ENCODE measurements around the gene DAB2IP. TPM values are rescaled to one million over a fixed set of nuclear protein-coding genes. Genes with fewer than 3 reads are reported as not detected.
"Not testable (repeated sequence)": the region's sequence is repeated elsewhere in the genome, so short reads cannot be mapped to it uniquely, and the experiment has no call there.

The DAB2IP gene
- total and polyA plus RNA-seq, 4 donors: 2.3 to 13.1 (median 5.4) TPM

GRCh38 chr9:121620777-121621449 is 30.5 kb upstream of the DAB2IP start:
- Histone ChIP-seq H3K36me3 (ENCODE audit: control insufficient read depth in 4 of 4, insufficient read depth in 3 of 4, low read depth in 1 of 4, low read length in 3 of 4) (no peaks in the 10 kb centered on the region), H3K27me3 (ENCODE audit: control insufficient read depth in 4 of 4, insufficient read depth in 4 of 4, low read length in 3 of 4) (no peaks in the 10 kb centered on the region), H3K4me3 (ENCODE audit: low read depth in 1 of 3, low read length in 3 of 3) (no peak overlapping the region), H3K9ac (ENCODE audit: low read depth in 1 of 2, low read length in 2 of 2) (no peak overlapping the region), H3K9me3 (ENCODE audit: control insufficient read depth in 4 of 4, low read length in 3 of 4) (no peaks in the 10 kb centered on the region), H3K27ac (ENCODE audit: low read depth in 1 of 2, low read length in 2 of 2) (peak overlapping the region; percentile 0 to 25), H3K4me1 (ENCODE audit: control insufficient read depth in 4 of 4, insufficient read depth in 4 of 4, low read length in 3 of 4) (peaks cover 15 to 45% (median 29%) of the 10 kb centered on the region in 4 donors)
- no peak for DNase-seq (ENCODE audit: low spot score)
- peak; percentile 9 to 48 for TF ChIP-seq HNF4A (conservative IDR thresholded peaks at IDR 0.05)
- no peak for TF ChIP-seq TAF1 (conservative IDR thresholded peaks at IDR 0.05)
- peak; percentile 27 for TF ChIP-seq CTCF (IDR thresholded peaks at IDR 0.05; ENCODE audit: low read depth, low read length, missing input control)
- peak; percentile 43 to 64 for TF ChIP-seq RAD21 (IDR thresholded peaks at IDR 0.05)
- no peak for TF ChIP-seq NR2F2 (IDR thresholded peaks at IDR 0.05)
- TF ChIP-seq RXRA (IDR thresholded peaks at IDR 0.05): no peak
- 75% methylated on average over 3 of the region's 3 CpGs for WGBS

GRCh38 chr9:121622387-121623203 is 28.8 kb upstream of the DAB2IP start:
- TF ChIP-seq JUND (IDR thresholded peaks at IDR 0.05) (peak in 1 of 2 donors; percentile 28), NR2F2 (IDR thresholded peaks at IDR 0.05) (no peak), RXRA (IDR thresholded peaks at IDR 0.05) (peak; percentile 40 to 65), RAD21 (IDR thresholded peaks at IDR 0.05) (peak in 1 of 2 donors; percentile 20), HNF4G (IDR thresholded peaks at IDR 0.05) (no peak), REST (IDR thresholded peaks at IDR 0.05) (no peak), YY1 (IDR thresholded peaks at IDR 0.05) (peak; percentile 83), CTCF (IDR thresholded peaks at IDR 0.05; ENCODE audit: low read depth, low read length, missing input control) (no peak), ATF3 (IDR thresholded peaks at IDR 0.05) (no peak), SP1 (IDR thresholded peaks at IDR 0.05) (peak; percentile 69), FOXA2 (IDR thresholded peaks at IDR 0.05) (no peak), MAX (IDR thresholded peaks at IDR 0.05) (peak; percentile 39), HNF4A (conservative IDR thresholded peaks at IDR 0.05) (peak; percentile 33 to 59)
- 47% methylated on average over 14 of the region's 14 CpGs for WGBS
- no peaks in the 10 kb centered on the region for H3K9me3 ChIP-seq (ENCODE audit: control insufficient read depth in 4 of 4, low read length in 3 of 4)
- H3K4me3 ChIP-seq (ENCODE audit: low read depth in 1 of 3, low read length in 3 of 3): no peak overlapping the region
- peak overlapping the region; percentile 63 to 91 for H3K27ac ChIP-seq (ENCODE audit: low read depth in 1 of 2, low read length in 2 of 2)
- no peaks in the 10 kb centered on the region for H3K27me3 ChIP-seq (ENCODE audit: control insufficient read depth in 4 of 4, insufficient read depth in 4 of 4, low read length in 3 of 4)
- DNase-seq (ENCODE audit: low spot score): no peak
- H3K9ac ChIP-seq (ENCODE audit: low read depth in 1 of 2, low read length in 2 of 2): peak overlapping the region in 1 of 2 donors; percentile 63
- H3K36me3 ChIP-seq (ENCODE audit: control insufficient read depth in 4 of 4, insufficient read depth in 3 of 4, low read depth in 1 of 4, low read length in 3 of 4): no peaks in the 10 kb centered on the region
- peaks cover 15 to 49% (median 32%) of the 10 kb centered on the region in 4 donors for H3K4me1 ChIP-seq (ENCODE audit: control insufficient read depth in 4 of 4, insufficient read depth in 4 of 4, low read length in 3 of 4)

GRCh38 chr9:121623430-121623829 is 28.0 kb upstream of the DAB2IP start:
- H3K27me3 ChIP-seq (ENCODE audit: control insufficient read depth in 4 of 4, insufficient read depth in 4 of 4, low read length in 3 of 4); H3K9me3 ChIP-seq (ENCODE audit: control insufficient read depth in 4 of 4, low read length in 3 of 4); H3K36me3 ChIP-seq (ENCODE audit: control insufficient read depth in 4 of 4, insufficient read depth in 3 of 4, low read depth in 1 of 4, low read length in 3 of 4); DNase-seq (ENCODE audit: low spot score); H3K4me3 ChIP-seq (ENCODE audit: low read depth in 1 of 3, low read length in 3 of 3); H3K9ac ChIP-seq (ENCODE audit: low read depth in 1 of 2, low read length in 2 of 2): not testable (repeated sequence)
- WGBS: 94% methylated on average over 2 of the region's 2 CpGs
- Histone ChIP-seq H3K27ac (ENCODE audit: low read depth in 1 of 2, low read length in 2 of 2) (peak overlapping the region; percentile 63 to 91), H3K4me1 (ENCODE audit: control insufficient read depth in 4 of 4, insufficient read depth in 4 of 4, low read length in 3 of 4) (peaks cover 15 to 49% (median 32%) of the 10 kb centered on the region in 4 donors)

All from liver (tissue), 9 donors.